MM.1S (cell line): ENCODE results near the gene AP2A1.

Experiments used
- DNase-seq: peaks from one replicate; pipeline ENCODE4 v3.0.0-alpha.2; 2015
- H2AFZ ChIP-seq: fragments of 300-600 bp; sonication (generic); 2 replicates; pipeline ENCODE4 v1.6.0; 2016; ENCODE audit warnings: antibody characterized with exemption, low read length
- H3F3A ChIP-seq: fragments of 300-600 bp; sonication (generic); 2 replicates; pipeline ENCODE4 v1.6.1; 2016; ENCODE audit warnings: mild to moderate bottlenecking, antibody characterized with exemption, low read length, moderate library complexity, mixed read lengths; ENCODE audit not compliant: insufficient read depth
- H3K27ac ChIP-seq: fragments of 300-600 bp; sonication (generic); 2 replicates; pipeline ENCODE4 v1.5.1; 2016; ENCODE audit warnings: mild to moderate bottlenecking, low read length
- H3K27me3 ChIP-seq: fragments of 300-600 bp; sonication (generic); replicated peaks from 2 replicates; pipeline ENCODE4 v1.6.0; 2016; ENCODE audit warnings: low read length; ENCODE audit not compliant: insufficient read depth
- H3K36me3 ChIP-seq: fragments of 300-600 bp; sonication (generic); replicated peaks from 2 replicates; pipeline ENCODE4 v1.6.1; 2016; ENCODE audit warnings: mild to moderate bottlenecking, low read length, mixed read lengths; ENCODE audit not compliant: insufficient read depth
- H3K4me1 ChIP-seq: fragments of 300-600 bp; sonication (generic); 2 replicates; pipeline ENCODE4 v1.6.1; 2016; ENCODE audit warnings: low read length, mixed read lengths
- H3K4me2 ChIP-seq: fragments of 300-600 bp; sonication (generic); 2 replicates; pipeline ENCODE4 v1.6.0; 2016; ENCODE audit warnings: low read depth, low read length
- H3K4me3 ChIP-seq: fragments of 300-600 bp; sonication (generic); 2 replicates; pipeline ENCODE4 v1.5.1; 2016; ENCODE audit warnings: low read length, mixed read lengths
- H3K79me2 ChIP-seq: fragments of 300-600 bp; sonication (generic); 2 replicates; pipeline ENCODE4 v1.6.1; 2016; ENCODE audit warnings: mixed run types, low read length, mixed read lengths
- H3K9ac ChIP-seq: fragments of 300-600 bp; sonication (generic); 2 replicates; pipeline ENCODE4 v1.6.1; 2016; ENCODE audit warnings: low read length, mixed read lengths
- H3K9me2 ChIP-seq: fragments of 300-600 bp; sonication (generic); replicated peaks from 2 replicates; pipeline ENCODE4 v1.6.1; 2016; ENCODE audit warnings: mild to moderate bottlenecking, low read length, mixed read lengths; ENCODE audit not compliant: insufficient read depth
- H3K9me3 ChIP-seq: fragments of 300-600 bp; sonication (generic); replicated peaks from 2 replicates; pipeline ENCODE4 v1.6.1; 2016; ENCODE audit warnings: mild to moderate bottlenecking, low read length, mixed read lengths; ENCODE audit not compliant: insufficient read depth
- H4K20me1 ChIP-seq: fragments of 300-600 bp; sonication (generic); 2 replicates; pipeline ENCODE4 v1.6.1; 2016; ENCODE audit warnings: mild to moderate bottlenecking, low read length, moderate library complexity, mixed read lengths; ENCODE audit not compliant: insufficient read depth
- CTCF ChIP-seq: fragments of 300-600 bp; sonication (generic); IDR thresholded peaks from 2 replicates; pipeline ENCODE4 v1.5.1; 2016; ENCODE audit warnings: antibody characterized with exemption, low read length, mixed read lengths
- EZH2 ChIP-seq: fragments of 300-600 bp; sonication (generic); optimal IDR thresholded peaks from 2 replicates; pipeline ENCODE3; 2017; ENCODE audit warnings: low read depth, mild to moderate bottlenecking, antibody characterized with exemption, low read length, mixed read lengths
- EZH2phosphoT487 ChIP-seq: fragments of 300-600 bp; sonication (generic); IDR thresholded peaks from 2 replicates; pipeline ENCODE4 v1.6.1; 2018; ENCODE audit warnings: antibody characterized with exemption, low read length

The AP2A1 gene

GRCh38 chr19:49854378-49855263, 87.8 kb downstream of the AP2A1 start:
- H4K20me1 ChIP-seq = no peaks in the 10 kb centered on the region; the same call in 1 of the 2 replicates
- H3K79me2 ChIP-seq = peaks cover 32% of the 10 kb centered on the region
- H3K36me3 ChIP-seq = no peaks in the 10 kb centered on the region

GRCh38 chr19:49855277-49855675, 88.5 kb downstream of the AP2A1 start:
- Histone ChIP-seq H3F3A (peaks cover 19% of the 10 kb centered on the region), H3K79me2 (peaks cover 29% of the 10 kb centered on the region), H3K9ac (no peak overlapping the region), H3K9me2 (no peaks in the 10 kb centered on the region), H4K20me1 (no peaks in the 10 kb centered on the region; the same call in 1 of the 2 replicates), H3K36me3 (no peaks in the 10 kb centered on the region), H3K27ac (no peak overlapping the region), H3K4me3 (no peak overlapping the region), H3K9me3 (no peaks in the 10 kb centered on the region), H3K4me2 (no peak overlapping the region), H3K4me1 (peaks cover 12% of the 10 kb centered on the region), H3K27me3 (no peaks in the 10 kb centered on the region), H2AFZ (no peak overlapping the region)
- TF ChIP-seq CTCF (no peak), EZH2phosphoT487 (no peak), EZH2 (no peak)
- no peak for DNase-seq

More at GRCh38 chr19:49854378-49855263, 87.8 kb downstream of the AP2A1 start:
- Histone ChIP-seq H3K4me1 (peaks cover 15% of the 10 kb centered on the region), H3K9ac (no peak overlapping the region), H3K4me3 (no peak overlapping the region), H3K4me2 (no peak overlapping the region), H3K9me2 (no peaks in the 10 kb centered on the region), H3F3A (peaks cover 19% of the 10 kb centered on the region), H2AFZ (no peak overlapping the region), H3K27me3 (no peaks in the 10 kb centered on the region), H3K9me3 (no peaks in the 10 kb centered on the region), H3K27ac (no peak overlapping the region)
- TF ChIP-seq EZH2 = no peak
- no peak for TF ChIP-seq EZH2phosphoT487
- TF ChIP-seq CTCF = no peak
- no peak for DNase-seq

- no peak overlapping the region for H3K4me3 ChIP-seq
- H3K36me3 ChIP-seq = no peaks in the 10 kb centered on the region
- H3K4me1 ChIP-seq = peaks cover 12% of the 10 kb centered on the region
- H3K79me2 ChIP-seq = peaks cover 29% of the 10 kb centered on the region
- H3K9me3 ChIP-seq = no peaks in the 10 kb centered on the region
- no peak overlapping the region for H2AFZ ChIP-seq
- H3K27ac ChIP-seq = no peak overlapping the region
- no peak overlapping the region for H3K4me2 ChIP-seq
- DNase-seq = no peak
- H3K27me3 ChIP-seq = no peaks in the 10 kb centered on the region
- TF ChIP-seq EZH2phosphoT487 (no peak), CTCF (no peak), EZH2 (no peak)
- H4K20me1 ChIP-seq = no peaks in the 10 kb centered on the region; the same call in 1 of the 2 replicates
- no peak overlapping the region for H3K9ac ChIP-seq
- H3F3A ChIP-seq = peaks cover 19% of the 10 kb centered on the region
- no peaks in the 10 kb centered on the region for H3K9me2 ChIP-seq
These were observed 89.1 kb downstream of the AP2A1 start for GRCh38 chr19:49855676-49856573.
